H54 (cell line): Measurements from ENCODE around the gene PIP5KL1.

Source experiments
- DNase-seq: peaks from one replicate; pipeline ENCODE4 v3.0.0; 2011; ENCODE audit warnings: low spot score, mixed read lengths; ENCODE audit not compliant: insufficient read length
- FAIRE-seq: peaks from 3 replicates; lab custom pipeline; 2011; peaks lifted over from hg19 to GRCh38; lab: Jason Lieb, UNC
- POLR2A ChIP-seq: IDR thresholded peaks from 2 replicates; pipeline ENCODE4 v1.6.1; 2011; ENCODE audit warnings: low read depth, mild to moderate bottlenecking, low read length

PIP5KL1 gene

GRCh38 chr9:127915325-127915752 lies 15.2 kb downstream of the PIP5KL1 start:
- DNase-seq (no peak), FAIRE-seq (no peak)
- TF ChIP-seq POLR2A, result no peak

DNA sequence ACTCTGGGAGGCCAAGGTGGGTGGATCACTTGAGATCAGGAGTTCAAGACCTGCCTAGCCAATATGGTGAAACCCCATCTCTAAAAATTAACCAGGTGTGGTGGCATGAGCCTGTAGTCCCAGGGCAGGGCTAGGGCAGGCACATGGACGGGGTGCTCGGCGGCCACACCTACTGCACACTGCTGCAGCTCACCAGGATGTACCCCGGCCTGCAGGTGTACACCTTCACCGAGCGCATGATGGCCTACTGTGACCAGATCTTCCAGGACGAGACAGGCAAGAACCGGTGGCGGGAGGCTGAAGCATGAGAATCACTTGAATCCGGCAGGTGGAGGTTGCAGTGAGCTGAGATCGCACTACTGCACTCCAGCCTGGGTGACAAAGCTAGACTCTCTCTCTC lies 16.9 kb downstream of the PIP5KL1 start:
- FAIRE-seq (no peak), DNase-seq (no peak)
- TF ChIP-seq POLR2A, result no peak

GRCh38 chr9:127912882-127913281 lies 17.7 kb downstream of the PIP5KL1 start:
- DNase-seq, result no peak
- TF ChIP-seq POLR2A, result no peak
- no peak for FAIRE-seq

GRCh38 chr9:127912296-127912695 lies 18.3 kb downstream of the PIP5KL1 start:
- TF ChIP-seq POLR2A, result no peak
- FAIRE-seq (no peak), DNase-seq (no peak)

DNA sequence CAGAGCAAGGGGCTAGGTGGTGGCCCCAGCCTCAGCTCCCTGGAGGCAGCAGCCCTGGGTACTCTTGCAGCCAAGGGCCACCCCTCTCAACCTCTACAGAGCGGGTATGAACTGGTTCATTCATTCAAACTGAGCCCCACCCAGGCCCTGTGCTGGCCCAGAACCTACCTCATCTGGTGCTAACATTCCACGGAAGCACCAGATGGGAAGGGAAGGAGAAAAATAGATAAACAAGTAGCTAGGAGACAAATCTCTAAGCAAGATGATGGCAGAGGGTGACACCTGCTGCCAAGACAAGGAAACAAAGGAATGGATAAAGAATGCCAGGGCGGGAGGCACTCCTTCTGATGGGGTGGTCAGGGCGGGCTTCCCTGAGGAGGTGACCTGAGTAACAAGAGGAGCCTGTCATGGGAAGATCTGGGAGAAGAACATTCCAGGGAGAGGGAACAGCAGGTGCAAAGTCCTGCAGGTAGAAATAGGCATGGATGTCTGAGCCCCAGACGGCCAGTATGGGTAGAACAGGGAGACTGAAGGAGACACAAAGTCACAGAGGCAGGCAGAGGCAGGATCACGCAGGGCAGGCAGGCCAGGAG lies 19.9 kb downstream of the PIP5KL1 start:
- no peak for TF ChIP-seq POLR2A
- FAIRE-seq (no peak), DNase-seq (no peak)

GRCh38 chr9:127909839-127910273 lies 20.7 kb downstream of the PIP5KL1 start:
- FAIRE-seq, result no peak
- no peak for TF ChIP-seq POLR2A

GRCh38 chr9:127908660-127908926 lies 22.0 kb downstream of the PIP5KL1 start:
- no peak for TF ChIP-seq POLR2A
- DNase-seq, result no peak
- FAIRE-seq, result no peak

More at GRCh38 chr9:127909839-127910273, 20.7 kb downstream of the PIP5KL1 start:
- no peak for DNase-seq

DNA sequence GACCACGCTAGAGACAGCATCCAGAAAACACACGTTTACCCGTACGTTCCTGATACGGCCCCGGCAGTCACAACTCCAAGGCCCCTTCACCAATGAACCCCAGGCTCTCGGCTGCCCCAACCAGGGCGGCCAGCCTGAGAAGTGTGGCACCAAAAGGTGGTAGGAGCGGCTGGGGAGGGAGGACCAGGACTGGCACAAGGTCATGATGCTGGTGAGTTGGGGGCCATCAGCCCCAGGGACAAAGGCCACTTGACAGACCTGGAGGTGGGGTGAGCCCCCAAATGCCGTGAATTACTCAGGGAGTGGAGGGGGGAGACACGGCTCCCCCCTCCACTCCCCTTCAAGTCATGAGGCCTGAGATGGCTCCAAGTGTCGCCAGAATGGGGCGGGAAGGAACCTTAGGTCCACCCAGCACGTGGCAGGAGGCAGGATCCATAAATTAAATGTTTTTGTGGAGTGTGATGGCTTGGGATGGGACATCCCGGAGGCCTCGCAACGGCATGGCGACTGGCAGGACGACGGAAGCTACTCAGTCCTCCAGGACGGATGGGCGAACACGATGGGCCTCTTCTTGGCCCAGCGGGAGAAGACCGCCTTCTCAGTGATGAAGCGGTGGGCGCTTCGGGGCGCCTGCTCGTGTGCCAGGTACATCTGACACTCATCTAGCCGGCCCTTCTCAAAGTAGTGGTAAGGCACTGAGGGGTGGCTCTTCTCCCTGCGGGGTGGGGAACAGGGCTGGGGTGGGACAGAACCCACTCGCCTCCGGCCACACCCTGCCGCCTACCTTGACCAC lies 22.5 kb downstream of the PIP5KL1 start:
- FAIRE-seq, result no peak
- no peak for TF ChIP-seq POLR2A
- no peak for DNase-seq

GRCh38 chr9:127905788-127906191 lies 24.8 kb downstream of the PIP5KL1 start:
- FAIRE-seq (no peak), DNase-seq (no peak)
- TF ChIP-seq POLR2A, result no peak

GRCh38 chr9:127905004-127905728 lies 25.4 kb downstream of the PIP5KL1 start:
- no peak for TF ChIP-seq POLR2A
- DNase-seq, result no peak
- no peak for FAIRE-seq

GRCh38 chr9:127904561-127905003 lies 26.0 kb downstream of the PIP5KL1 start:
- DNase-seq (no peak), FAIRE-seq (no peak)
- no peak for TF ChIP-seq POLR2A

GRCh38 chr9:127903557-127904475 lies 26.8 kb downstream of the PIP5KL1 start:
- TF ChIP-seq POLR2A, result no peak
- DNase-seq (no peak), FAIRE-seq (no peak)
